Measurements from ENCODE around the gene MAPK8IP1. TPM values are rescaled to one million over a fixed set of nuclear protein-coding genes. Genes with fewer than 3 reads are reported as not detected.

MAPK8IP1 gene
- total and polyA plus RNA-seq, 2 donors from 2014 or later: 15.7 to 24.8 TPM

- H3K9me3 ChIP-seq (ENCODE audit: control insufficient read depth in 2 of 3, insufficient read depth in 1 of 3, low read length in 3 of 3): no peaks in the 10 kb centered on the region
- H3K36me3 ChIP-seq (ENCODE audit: control insufficient read depth in 2 of 3, insufficient read depth in 3 of 3, low read length in 3 of 3): peaks cover 0 to 40% (median 9%) of the 10 kb centered on the region in 3 donors
- intact Hi-C loops (cut with DNase I): no loop called here
- peak overlapping the region in 1 of 3 donors; percentile 26 for H3K9ac ChIP-seq (ENCODE audit: low read length in 3 of 3)
- peaks cover 7 to 72% (median 63%) of the 10 kb centered on the region in 3 donors for H3K4me1 ChIP-seq (ENCODE audit: control insufficient read depth in 2 of 3, insufficient read depth in 2 of 3, low read depth in 1 of 3, low read length in 3 of 3)
- no peak for FAIRE-seq
- no peak for DNase-seq
- TF ChIP-seq, protein P1, sequence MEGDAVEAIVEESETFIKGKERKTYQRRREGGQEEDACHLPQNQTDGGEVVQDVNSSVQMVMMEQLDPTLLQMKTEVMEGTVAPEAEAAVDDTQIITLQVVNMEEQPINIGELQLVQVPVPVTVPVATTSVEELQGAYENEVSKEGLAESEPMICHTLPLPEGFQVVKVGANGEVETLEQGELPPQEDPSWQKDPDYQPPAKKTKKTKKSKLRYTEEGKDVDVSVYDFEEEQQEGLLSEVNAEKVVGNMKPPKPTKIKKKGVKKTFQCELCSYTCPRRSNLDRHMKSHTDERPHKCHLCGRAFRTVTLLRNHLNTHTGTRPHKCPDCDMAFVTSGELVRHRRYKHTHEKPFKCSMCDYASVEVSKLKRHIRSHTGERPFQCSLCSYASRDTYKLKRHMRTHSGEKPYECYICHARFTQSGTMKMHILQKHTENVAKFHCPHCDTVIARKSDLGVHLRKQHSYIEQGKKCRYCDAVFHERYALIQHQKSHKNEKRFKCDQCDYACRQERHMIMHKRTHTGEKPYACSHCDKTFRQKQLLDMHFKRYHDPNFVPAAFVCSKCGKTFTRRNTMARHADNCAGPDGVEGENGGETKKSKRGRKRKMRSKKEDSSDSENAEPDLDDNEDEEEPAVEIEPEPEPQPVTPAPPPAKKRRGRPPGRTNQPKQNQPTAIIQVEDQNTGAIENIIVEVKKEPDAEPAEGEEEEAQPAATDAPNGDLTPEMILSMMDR (IDR thresholded peaks at IDR 0.05; ENCODE audit: borderline replicate concordance, extremely low read depth, insufficient read depth): no peak
- no peaks in the 10 kb centered on the region for H3K27me3 ChIP-seq (ENCODE audit: control insufficient read depth, insufficient read depth, low read length)
- H3K27ac ChIP-seq (ENCODE audit: low read depth in 2 of 2, low read length in 2 of 2): peak overlapping the region; percentile 32 to 68
- peak overlapping the region in 2 of 3 donors; percentile 1 to 10 for H3K4me3 ChIP-seq (ENCODE audit: low read length in 3 of 3)
Observed at GRCh38 chr11:45856044-45856468, 29.4 kb upstream of the MAPK8IP1 start.

- peak overlapping the region; percentile 82 to 87 for H3K27ac ChIP-seq (ENCODE audit: low read depth in 2 of 2, low read length in 2 of 2)
- peaks cover 9 to 60% (median 23%) of the 10 kb centered on the region in 3 donors for H3K36me3 ChIP-seq (ENCODE audit: control insufficient read depth in 2 of 3, insufficient read depth in 3 of 3, low read length in 3 of 3)
- H3K4me3 ChIP-seq (ENCODE audit: low read length in 3 of 3): no peak overlapping the region
- H3K9me3 ChIP-seq (ENCODE audit: control insufficient read depth in 2 of 3, insufficient read depth in 1 of 3, low read length in 3 of 3): no peaks in the 10 kb centered on the region
- no peaks in the 10 kb centered on the region for H3K27me3 ChIP-seq (ENCODE audit: control insufficient read depth, insufficient read depth, low read length)
- DNase-seq (peak in 4 of 5 donors; percentile 18 to 84 (median 54)), FAIRE-seq (no peak)
- peak overlapping the region in 1 of 3 donors; percentile 52 for H3K9ac ChIP-seq (ENCODE audit: low read length in 3 of 3)
- intact Hi-C loops (cut with DNase I): no loop called here
- H3K4me1 ChIP-seq (ENCODE audit: control insufficient read depth in 2 of 3, insufficient read depth in 2 of 3, low read depth in 1 of 3, low read length in 3 of 3): peaks cover 7 to 55% (median 51%) of the 10 kb centered on the region in 3 donors
- TF ChIP-seq, protein P1 (IDR thresholded peaks at IDR 0.05; ENCODE audit: borderline replicate concordance, extremely low read depth, insufficient read depth): no peak
Observed at GRCh38 chr11:45857961-45858474, 27.4 kb upstream of the MAPK8IP1 start.

- Histone ChIP-seq H3K4me3 (ENCODE audit: low read length in 3 of 3) (no peak overlapping the region), H3K4me1 (ENCODE audit: control insufficient read depth in 2 of 3, insufficient read depth in 2 of 3, low read depth in 1 of 3, low read length in 3 of 3) (peaks cover 7 to 53% (median 47%) of the 10 kb centered on the region in 3 donors), H3K27me3 (ENCODE audit: control insufficient read depth, insufficient read depth, low read length) (no peaks in the 10 kb centered on the region), H3K9me3 (ENCODE audit: control insufficient read depth in 2 of 3, insufficient read depth in 1 of 3, low read length in 3 of 3) (no peaks in the 10 kb centered on the region), H3K9ac (ENCODE audit: low read length in 3 of 3) (peak overlapping the region in 1 of 3 donors; percentile 52), H3K36me3 (ENCODE audit: control insufficient read depth in 2 of 3, insufficient read depth in 3 of 3, low read length in 3 of 3) (peaks cover 13 to 68% (median 29%) of the 10 kb centered on the region in 3 donors), H3K27ac (ENCODE audit: low read depth in 2 of 2, low read length in 2 of 2) (peak overlapping the region; percentile 80 to 82)
- intact Hi-C loops (cut with DNase I): no loop called here
- DNase-seq (no peak), FAIRE-seq (no peak)
- TF ChIP-seq, protein P1 (IDR thresholded peaks at IDR 0.05; ENCODE audit: borderline replicate concordance, extremely low read depth, insufficient read depth): no peak
Observed at GRCh38 chr11:45858751-45859398, 26.6 kb upstream of the MAPK8IP1 start.

All from kidney (tissue), 14 donors.